HT-29 (cell line): ENCODE data around the gene BBC3. TPM values are rescaled to one million over a fixed set of nuclear protein-coding genes. Genes with fewer than 3 reads are reported as not detected.
A peak's percentile ranks its signal among the peaks of the same experiment; 100 is the strongest.
"Not testable (repeated sequence)": the region's sequence is repeated elsewhere in the genome, so short reads cannot be mapped to it uniquely, and the experiment has no call there.

Experiments
- DNase-seq: peaks from one replicate; pipeline ENCODE4 v3.0.0-alpha.2; 2015; ENCODE audit warnings: low spot score
- total RNA-seq: library from RNA; depleted of rRNA; stranded (reverse); fragments of >200 nt; shearing (Covaris generic); gene quantifications from 2 replicates; pipeline ENCODE4 v1.2.3, GENCODE V29; 2014

BBC3 gene
- total RNA-seq, 1 experiment from 2014 or later: 56.4 TPM

- DNase-seq: no peak
Measured at GRCh38 chr19:47258434-47258833, 27.4 kb upstream of the BBC3 start.

GRCh38 chr19:47257411-47258169 is 26.6 kb upstream of the BBC3 start:
- no peak for DNase-seq

- DNase-seq: peak; percentile 100
Measured at GRCh38 chr19:47256693-47257410, 25.9 kb upstream of the BBC3 start.

- peak; percentile 99 for DNase-seq
Measured at GRCh38 chr19:47255879-47256692, 25.1 kb upstream of the BBC3 start, which contains the start of gene CCDC9. TSS of gene CCDC9 (plus strand) at chr19:47256525. CDS start at chr19:47258401, 1,876 bp downstream.

- no peak for DNase-seq
Measured at GRCh38 chr19:47253970-47254369, 23.0 kb upstream of the BBC3 start.

- DNase-seq: peak; percentile 22
Measured at GRCh38 chr19:47253467-47253881, 22.5 kb upstream of the BBC3 start.

GRCh38 chr19:47253016-47253415 is 22.0 kb upstream of the BBC3 start:
- DNase-seq: not testable (repeated sequence)

GRCh38 chr19:47247308-47247990 is 16.4 kb upstream of the BBC3 start:
- peak; percentile 87 for DNase-seq

GRCh38 chr19:47243776-47244547 is 13.0 kb upstream of the BBC3 start:
- peak; percentile 99 for DNase-seq

GRCh38 chr19:47243364-47243775 is 12.4 kb upstream of the BBC3 start:
- peak; percentile 32 for DNase-seq

GRCh38 chr19:47241919-47242577 is 11.0 kb upstream of the BBC3 start:
- no peak for DNase-seq

- DNase-seq: peak; percentile 92
Measured at GRCh38 chr19:47240996-47241918, 10.3 kb upstream of the BBC3 start.

GRCh38 chr19:47240556-47240955 is 9.6 kb upstream of the BBC3 start:
- DNase-seq: no peak

GRCh38 chr19:47239610-47240296 is 8.8 kb upstream of the BBC3 start:
- DNase-seq: no peak

GRCh38 chr19:47239152-47239551 is 8.2 kb upstream of the BBC3 start:
- DNase-seq: no peak

- DNase-seq: no peak
Measured at GRCh38 chr19:47236072-47236675, 5.2 kb upstream of the BBC3 start.

- peak; percentile 46 for DNase-seq
Measured at GRCh38 chr19:47232422-47233211, 1.6 kb upstream of the BBC3 start.
